OCI-LY3 (cell line): ENCODE measurements around the gene FRK.
A peak's percentile ranks its signal among the peaks of the same experiment; 100 is the strongest.

Experiments used
- H2AFZ ChIP-seq: fragments of 200-600, 300-600 bp; shearing (Covaris generic); 2 replicates; pipeline ENCODE4 v1.6.0; 2014; ENCODE audit warnings: antibody characterized with exemption, low read depth, low read length
- H3K27ac ChIP-seq: fragments of 200-600, 300-600 bp; sonication (generic); 2 replicates; pipeline ENCODE4 v1.5.1; 2014; ENCODE audit warnings: mild to moderate bottlenecking, low read length, moderate library complexity, mixed read lengths
- H3K27me3 ChIP-seq: fragments of 200-600, 300-600 bp; sonication (generic); 2 replicates; pipeline ENCODE4 v1.6.1; 2014; ENCODE audit warnings: low read depth, low read length, mixed read lengths
- H3K36me3 ChIP-seq: fragments of 200-600, 300-600 bp; sonication (generic); replicated peaks from 2 replicates; pipeline ENCODE3; 2014; ENCODE audit warnings: low read depth, low read length, mixed read lengths
- H3K4me1 ChIP-seq: fragments of 300-600, 200-600 bp; sonication (generic); 2 replicates; pipeline ENCODE4 v1.6.1; 2014; ENCODE audit warnings: low read length, mixed read lengths
- H3K4me2 ChIP-seq: fragments of 200-600, 300-600 bp; sonication (generic); 2 replicates; pipeline ENCODE4 v1.6.1; 2014; ENCODE audit warnings: low read length, mixed read lengths
- H3K4me3 ChIP-seq: fragments of 300-600, 200-600 bp; sonication (generic); 2 replicates; pipeline ENCODE4 v1.5.1; 2014; ENCODE audit warnings: antibody characterized with exemption, mild to moderate bottlenecking, low read length, moderate library complexity
- H3K79me2 ChIP-seq: fragments of 300-600, 200-600 bp; shearing (Covaris generic); 2 replicates; pipeline ENCODE4 v1.6.1; 2014; ENCODE audit warnings: mild to moderate bottlenecking, low read length, mixed read lengths
- H3K9ac ChIP-seq: fragments of 300-600, 200-600 bp; shearing (Covaris generic); 2 replicates; pipeline ENCODE4 v1.6.0; 2014; ENCODE audit warnings: mild to moderate bottlenecking, low read length, moderate library complexity
- H3K9me3 ChIP-seq: fragments of 200-600, 300-600 bp; shearing (Covaris generic); 2 replicates; pipeline ENCODE4 v1.6.1; 2014; ENCODE audit warnings: low read length, mixed read lengths; ENCODE audit not compliant: insufficient read depth
- H4K20me1 ChIP-seq: fragments of 200-600, 300-600 bp; sonication (generic); 2 replicates; pipeline ENCODE4 v1.6.1; 2016; ENCODE audit warnings: low read length, mixed read lengths; ENCODE audit not compliant: insufficient read depth
- CTCF ChIP-seq: fragments of 200-600, 300-600 bp; sonication (generic); IDR thresholded peaks from 2 replicates; pipeline ENCODE4 v1.5.1; 2014; ENCODE audit warnings: antibody characterized with exemption, low read length, low read depth
- EZH2phosphoT487 ChIP-seq: fragments of 200-600 bp; shearing (Covaris generic); IDR thresholded peaks from 2 replicates; pipeline ENCODE4 v1.6.1; 2018; ENCODE audit warnings: antibody characterized with exemption, mixed run types, low read depth

FRK gene

GRCh38 chr6:116029535-116029934, 31.2 kb downstream of the FRK start:
- peaks cover 41% of the 10 kb centered on the region for H3K4me1 ChIP-seq
- H3K4me3 ChIP-seq: no peak overlapping the region
- H3K27ac ChIP-seq: no peak overlapping the region
- peaks cover 8% of the 10 kb centered on the region for H3K36me3 ChIP-seq
- H3K4me2 ChIP-seq: peak overlapping the region; percentile 20; the same call in 1 of the 2 replicates
- no peak overlapping the region for H2AFZ ChIP-seq
- H3K79me2 ChIP-seq: peaks cover 49% of the 10 kb centered on the region
- TF ChIP-seq EZH2phosphoT487: no peak
- TF ChIP-seq CTCF: no peak
- no peak overlapping the region for H3K9ac ChIP-seq
- H3K9me3 ChIP-seq: no peaks in the 10 kb centered on the region
- H3K27me3 ChIP-seq: no peaks in the 10 kb centered on the region
- H4K20me1 ChIP-seq: peaks cover 12% of the 10 kb centered on the region; the same call in 1 of the 2 replicates

GRCh38 chr6:116028233-116028632, 32.5 kb downstream of the FRK start:
- no peaks in the 10 kb centered on the region for H3K27me3 ChIP-seq
- H3K36me3 ChIP-seq: peaks cover 8% of the 10 kb centered on the region
- H3K4me2 ChIP-seq: no peak overlapping the region
- TF ChIP-seq EZH2phosphoT487: no peak
- no peak for TF ChIP-seq CTCF
- H3K4me1 ChIP-seq: peaks cover 38% of the 10 kb centered on the region
- peaks cover 44% of the 10 kb centered on the region for H3K79me2 ChIP-seq
- H3K9me3 ChIP-seq: no peaks in the 10 kb centered on the region
- H3K9ac ChIP-seq: no peak overlapping the region
- no peak overlapping the region for H2AFZ ChIP-seq
- H3K4me3 ChIP-seq: no peak overlapping the region
- H3K27ac ChIP-seq: no peak overlapping the region
- peaks cover 12% of the 10 kb centered on the region; the same call in 1 of the 2 replicates for H4K20me1 ChIP-seq

- Histone ChIP-seq H3K9me3 (no peaks in the 10 kb centered on the region), H3K9ac (no peak overlapping the region), H3K4me1 (peaks cover 42% of the 10 kb centered on the region), H3K79me2 (peaks cover 46% of the 10 kb centered on the region), H3K36me3 (peaks cover 8% of the 10 kb centered on the region), H3K4me2 (no peak overlapping the region), H3K27me3 (no peaks in the 10 kb centered on the region), H2AFZ (no peak overlapping the region), H3K4me3 (no peak overlapping the region), H4K20me1 (peaks cover 12% of the 10 kb centered on the region; the same call in 1 of the 2 replicates), H3K27ac (no peak overlapping the region)
- TF ChIP-seq EZH2phosphoT487 (no peak), CTCF (no peak)
Observed at GRCh38 chr6:116027801-116028200, 32.9 kb downstream of the FRK start.

- Histone ChIP-seq H3K4me1 (peaks cover 62% of the 10 kb centered on the region), H3K9ac (no peak overlapping the region), H4K20me1 (peaks cover 12% of the 10 kb centered on the region; the same call in 1 of the 2 replicates), H2AFZ (no peak overlapping the region), H3K79me2 (peaks cover 55% of the 10 kb centered on the region), H3K4me2 (no peak overlapping the region), H3K27ac (no peak overlapping the region), H3K9me3 (no peaks in the 10 kb centered on the region), H3K4me3 (no peak overlapping the region), H3K36me3 (peaks cover 8% of the 10 kb centered on the region), H3K27me3 (no peaks in the 10 kb centered on the region)
- TF ChIP-seq EZH2phosphoT487 (no peak), CTCF (no peak)
Observed at GRCh38 chr6:116025405-116025804, 35.3 kb downstream of the FRK start.
